Sigmoid colon (tissue), 4 donors: Measurements from ENCODE around the gene ADCK1.

Experiments used
- CTCF ChIP-seq, 4 experiments: fragments of 450-650 bp in 3 of 4; fragments of 200-600 bp in 1 of 4; IDR thresholded peaks; one replicate each; pipeline ENCODE4 v1.5.1; 2016 to 2019; ENCODE audit warnings: antibody characterized with exemption in 4 of 4, mild to moderate bottlenecking in 3 of 4, moderate library complexity in 2 of 4
- EP300 ChIP-seq, 4 donors: sonication (generic); formaldehyde crosslinking; IDR thresholded peaks; one replicate each; pipeline ENCODE4 v1.6.1; 2017; ENCODE audit warnings: antibody characterized with exemption in 4 of 4
- POLR2A ChIP-seq, 2 donors: fragments of 450-650 bp; IDR thresholded peaks; one replicate each; pipeline ENCODE4 v1.6.1; 2016; ENCODE audit warnings: antibody characterized with exemption in 2 of 2, mild to moderate bottlenecking in 2 of 2, moderate library complexity in 2 of 2
- POLR2AphosphoS5 ChIP-seq, 4 donors: sonication (generic); formaldehyde crosslinking; IDR thresholded peaks; one replicate each; pipeline ENCODE4 v1.6.1; 2017; ENCODE audit warnings: antibody characterized with exemption in 4 of 4

GRCh38 chr14:77961847-77962580 lies 162.1 kb downstream of the ADCK1 start:
- TF ChIP-seq CTCF (IDR thresholded peaks at IDR 0.05) (no peak), POLR2A (IDR thresholded peaks at IDR 0.05) (no peak), POLR2AphosphoS5 (IDR thresholded peaks at IDR 0.05) (no peak), EP300 (IDR thresholded peaks at IDR 0.05) (no peak)
